IMR-90 (cell line): Measurements from ENCODE around the gene FMN1. TPM values are rescaled to one million over a fixed set of nuclear protein-coding genes. Genes with fewer than 3 reads are reported as not detected.
A peak's percentile ranks its signal among the peaks of the same experiment; 100 is the strongest.

Experiments
- ATAC-seq: fragments of 200-7000 bp; cut with Tn5 transposase; 2 replicates; pipeline ENCODE4 v1.9.1; 2020; ENCODE audit warnings: low read depth, mild to moderate bottlenecking, moderate library complexity
- BruUV-seq: library from RNA; stranded (reverse); fragments of 400-500 nt; replicated peaks from 2 replicates; lab custom pipeline; 2021; lab: Mats Ljungman, UMichigan
- CTCF ChIA-PET: fragments of 300-600 bp; formaldehyde crosslinking; extraction: SDS; loops from one replicate; lab custom pipeline; 2021; ENCODE audit warnings: antibody characterized with exemption; lab: Yijun Ruan, JAX
- POLR2A ChIA-PET: fragments of 300-600 bp; sonication (Branson Sonifier 250); formaldehyde crosslinking; loops from one replicate; lab custom pipeline; 2022; ENCODE audit warnings: antibody characterized with exemption; ENCODE audit not compliant: unreplicated experiment; lab: Charles Lee
- DNase-seq: peaks from one replicate; pipeline ENCODE4 v3.0.0; 2013
- H2AFZ ChIP-seq: replicated peaks from 2 replicates; pipeline ENCODE3; 2013; ENCODE audit warnings: low read length, mild to moderate bottlenecking; ENCODE audit not compliant: poor library complexity
- H2AK5ac ChIP-seq: 2 replicates; pipeline ENCODE4 v1.6.1; 2013; ENCODE audit warnings: low read depth, low read length, inconsistent platforms
- H2AK9ac ChIP-seq: replicated peaks from 2 replicates; pipeline ENCODE3; 2013; ENCODE audit warnings: mild to moderate bottlenecking, low read depth, low read length, moderate library complexity; ENCODE audit not compliant: poor library complexity
- H2BK120ac ChIP-seq: 2 replicates; pipeline ENCODE4 v1.6.1; 2013; ENCODE audit warnings: low read depth, low read length, inconsistent platforms
- H2BK15ac ChIP-seq: 3 replicates; pipeline ENCODE4 v1.6.1; 2013; ENCODE audit warnings: low read depth, low read length, inconsistent platforms
- H2BK20ac ChIP-seq: 2 replicates; pipeline ENCODE4 v1.6.1; 2013; ENCODE audit warnings: low read depth, mild to moderate bottlenecking, inconsistent platforms, low read length, moderate library complexity
- H2BK5ac ChIP-seq: 2 replicates; pipeline ENCODE4 v1.6.1; 2013; ENCODE audit warnings: mild to moderate bottlenecking, low read depth, low read length, inconsistent platforms; ENCODE audit not compliant: poor library complexity, severe bottlenecking
- H3K14ac ChIP-seq: replicated peaks from 2 replicates; pipeline ENCODE4 v1.6.1; 2013; ENCODE audit warnings: low read depth, low read length, inconsistent platforms
- H3K18ac ChIP-seq: 2 replicates; pipeline ENCODE4 v1.6.1; 2013; ENCODE audit warnings: low read depth, low read length, control low read depth
- H3K23ac ChIP-seq: 2 replicates; pipeline ENCODE4 v1.6.1; 2013; ENCODE audit warnings: low read depth, low read length, inconsistent platforms
- H3K27ac ChIP-seq: 2 replicates; pipeline ENCODE4 v1.5.1; 2013; ENCODE audit warnings: mild to moderate bottlenecking, control low read depth, low read length; ENCODE audit not compliant: insufficient read depth
- H3K27me3 ChIP-seq: 2 replicates; pipeline ENCODE4 v1.6.1; 2013; ENCODE audit warnings: low read length; ENCODE audit not compliant: control insufficient read depth, insufficient read depth
- H3K36me3 ChIP-seq: 2 replicates; pipeline ENCODE4 v1.6.1; 2013; ENCODE audit warnings: low read length, mixed read lengths; ENCODE audit not compliant: control insufficient read depth, insufficient read depth
- H3K4ac ChIP-seq: 2 replicates; pipeline ENCODE4 v1.6.1; 2013; ENCODE audit warnings: low read depth, low read length, inconsistent platforms
- H3K4me1 ChIP-seq: 2 replicates; pipeline ENCODE4 v1.6.1; 2013; ENCODE audit warnings: low read length, mixed read lengths; ENCODE audit not compliant: control insufficient read depth, insufficient read depth
- H3K4me2 ChIP-seq: 2 replicates; pipeline ENCODE4 v1.6.1; 2013; ENCODE audit warnings: low read depth, mild to moderate bottlenecking, control low read depth, low read length, moderate library complexity
- H3K4me3 ChIP-seq: 2 replicates; pipeline ENCODE4 v1.5.1; 2013; ENCODE audit warnings: low read depth, mild to moderate bottlenecking, control low read depth, low read length, moderate library complexity; ENCODE audit not compliant: insufficient read depth
- H3K56ac ChIP-seq: 2 replicates; pipeline ENCODE4 v1.6.1; 2013; ENCODE audit warnings: low read length, inconsistent platforms; ENCODE audit not compliant: insufficient read depth; ENCODE audit errors: extremely low read depth
- H3K79me1 ChIP-seq, 2 experiments: 2 replicates each; pipeline ENCODE4 v1.6.1; 2013; ENCODE audit warnings: low read length in 2 of 2, inconsistent platforms in 1 of 2, low read depth in 1 of 2
- H3K9ac ChIP-seq: 2 replicates; pipeline ENCODE4 v1.6.1; 2013; ENCODE audit warnings: low read depth, low read length, control low read depth
- H3K9me1 ChIP-seq: 2 replicates; pipeline ENCODE4 v1.6.1; 2013; ENCODE audit warnings: low read length, inconsistent platforms; ENCODE audit not compliant: insufficient read depth
- H3K9me3 ChIP-seq: 2 replicates; pipeline ENCODE4 v1.6.1; 2013; ENCODE audit warnings: low read length; ENCODE audit not compliant: control insufficient read depth, insufficient read depth
- H4K20me1 ChIP-seq: 2 replicates; pipeline ENCODE4 v1.6.1; 2013; ENCODE audit warnings: low read length, inconsistent platforms; ENCODE audit not compliant: insufficient read depth
- H4K5ac ChIP-seq: 2 replicates; pipeline ENCODE4 v1.6.1; 2013; ENCODE audit warnings: mild to moderate bottlenecking, low read depth, low read length, control low read depth
- H4K8ac ChIP-seq, 2 experiments: 2 replicates each; pipeline ENCODE4 v1.6.1; 2013; ENCODE audit warnings: low read depth in 2 of 2, low read length in 2 of 2, control low read depth in 1 of 2, inconsistent platforms in 1 of 2
- H4K91ac ChIP-seq: 2 replicates; pipeline ENCODE4 v1.6.1; 2013; ENCODE audit warnings: low read depth, low read length, inconsistent platforms; ENCODE audit not compliant: insufficient read depth
- BHLHE40 ChIP-seq: fragments of 150-350 bp; IDR thresholded peaks from 2 replicates; pipeline ENCODE4 v1.6.1; 2016; ENCODE audit warnings: mild to moderate bottlenecking, low read depth, low read length
- CEBPB ChIP-seq: IDR thresholded peaks from 2 replicates; pipeline ENCODE4 v1.6.1; 2012; ENCODE audit warnings: low read depth, low read length, improper control_type of control experiment
- CHD1 ChIP-seq: IDR thresholded peaks from 2 replicates; pipeline ENCODE4 v1.6.1; 2012; ENCODE audit warnings: low read depth, low read length, improper control_type of control experiment
- CTCF ChIP-seq: conservative IDR thresholded peaks from 2 replicates; pipeline ENCODE4 v1.5.1; 2012; ENCODE audit warnings: mild to moderate bottlenecking, low read depth, low read length, improper control_type of control experiment
- ELK1 ChIP-seq: fragments of 150-350 bp; IDR thresholded peaks from 2 replicates; pipeline ENCODE4 v1.6.1; 2016; ENCODE audit warnings: low read depth, mild to moderate bottlenecking, low read length, moderate library complexity, borderline replicate concordance
- FOS ChIP-seq: fragments of 150-350 bp; IDR thresholded peaks from 2 replicates; pipeline ENCODE4 v1.6.1; 2016; ENCODE audit warnings: low read depth, low read length
- MAFK ChIP-seq: IDR thresholded peaks from 2 replicates; pipeline ENCODE4 v1.6.1; 2012; ENCODE audit warnings: low read depth, low read length, improper control_type of control experiment
- MAZ ChIP-seq: IDR thresholded peaks from 2 replicates; pipeline ENCODE4 v1.6.1; 2012; ENCODE audit warnings: low read depth, mild to moderate bottlenecking, low read length, improper control_type of control experiment, moderate library complexity, borderline replicate concordance
- MXI1 ChIP-seq: IDR thresholded peaks from 2 replicates; pipeline ENCODE4 v1.6.1; 2012; ENCODE audit warnings: low read depth, mild to moderate bottlenecking, low read length, moderate library complexity, borderline replicate concordance
- NFE2L2 ChIP-seq: fragments of 150-350 bp; IDR thresholded peaks from 2 replicates; pipeline ENCODE4 v1.6.1; 2016; ENCODE audit warnings: low read depth, mild to moderate bottlenecking, low read length
- POLR2A ChIP-seq: IDR thresholded peaks from 2 replicates; pipeline ENCODE4 v1.6.1; 2012; ENCODE audit warnings: mild to moderate bottlenecking, low read depth, low read length
- RAD21 ChIP-seq: IDR thresholded peaks from 2 replicates; pipeline ENCODE4 v1.6.1; 2012; ENCODE audit warnings: low read length, improper control_type of control experiment
- RCOR1 ChIP-seq: IDR thresholded peaks from 2 replicates; pipeline ENCODE4 v1.6.1; 2012; ENCODE audit warnings: mild to moderate bottlenecking, low read length, improper control_type of control experiment; ENCODE audit not compliant: insufficient replicate concordance
- RFX5 ChIP-seq: IDR thresholded peaks from 2 replicates; pipeline ENCODE4 v1.8.0; 2012; ENCODE audit warnings: low read depth, mild to moderate bottlenecking, low read length, moderate library complexity
- SMC3 ChIP-seq: fragments of 150-350 bp; IDR thresholded peaks from 2 replicates; pipeline ENCODE4 v1.6.1; 2016; ENCODE audit warnings: low read depth, mild to moderate bottlenecking, antibody characterized with exemption, low read length, moderate library complexity
- USF2 ChIP-seq: fragments of 150-350 bp; IDR thresholded peaks from 2 replicates; pipeline ENCODE4 v1.6.1; 2017; ENCODE audit warnings: mild to moderate bottlenecking, antibody characterized with exemption, low read length, low read depth
- WGBS, 2 experiments: methylation state at CpG; one replicate each; pipeline versions ENCODE4 v1.1.5 to v1.1.7; 2013; ENCODE audit warnings: missing lambda C conversion rate in 2 of 2; ENCODE audit not compliant: insufficient read length in 1 of 2; ENCODE audit errors: extremely low coverage in 2 of 2; 5-methylcytosine and 5-hydroxymethylcytosine counted together
- dilution Hi-C: fragments of 300-500 bp; cut with HindIII; formaldehyde crosslinking; loops from one replicate; pipeline ENCODE4 v1.14.3; 2018; ENCODE audit warnings: low sequenced_read_pairs; ENCODE audit not compliant: unreplicated experiment
- in situ Hi-C: fragments of 300-500 bp; cut with MboI; formaldehyde crosslinking; loops from 3 replicates; pipeline ENCODE4 v1.14.3; 2019; ENCODE audit warnings: low sequenced_read_pairs, inconsistent platforms, mixed read lengths
- intact Hi-C: fragments of 100-400 bp; cut with micrococcal nuclease; formaldehyde crosslinking; loops from 2 replicates; pipeline ENCODE4 v1.10.0; 2022
- polyA plus RNA-seq, 3 experiments: library from polyadenylated mRNA; depleted of rRNA; stranded (reverse); fragments of >200 nt; gene quantifications; 2 replicates each; pipeline ENCODE4 v1.2.3, GENCODE V29; 2012; ENCODE audit warnings: low replicate concordance in 1 of 3
- total RNA-seq: library from RNA; depleted of rRNA; stranded (reverse); fragments of >200 nt; gene quantifications from 2 replicates; pipeline ENCODE4 v1.2.3, GENCODE V29; 2012

Gene FMN1
- total and polyA plus RNA-seq, 2 of the 4 experiments (the other 2 are of a cell fraction), result 7.3 to 17.6 TPM

GRCh38 chr15:32879980-32880379 lies 314.5 kb downstream of the FMN1 start:
- Histone ChIP-seq H2BK5ac (peak overlapping the region; percentile 100), H3K18ac (peak overlapping the region; percentile 76), H3K27ac (no peak overlapping the region), H3K4ac (peak overlapping the region; percentile 70; the same call in 1 of the 2 replicates), H3K36me3 (0 out of 2 replicates have a peak, but pooled peaks cover 5% of the 10 kb centered on the region), H3K23ac (no peak overlapping the region), H2AK9ac (no peak overlapping the region), H4K8ac (peak overlapping the region in 1 of 2 experiments; percentile 86; a peak in 3 of 4 replicates), H3K9me1 (peaks cover 23% of the 10 kb centered on the region), H3K4me1 (peaks cover 11% of the 10 kb centered on the region), H2BK120ac (peak overlapping the region; percentile 76; the same call in 1 of the 2 replicates), H3K27me3 (no peaks in the 10 kb centered on the region), H2AK5ac (peak overlapping the region; percentile 72; the same call in 1 of the 2 replicates), H3K14ac (0 out of 2 replicates have a peak overlapping the region, but pooled peaks have one; percentile 36), H4K91ac (peak overlapping the region; percentile 40), H2BK15ac (no peak overlapping the region), H3K9ac (no peak overlapping the region), H4K20me1 (no peaks in the 10 kb centered on the region), H3K4me2 (no peak overlapping the region), H2AFZ (no peak overlapping the region), H2BK20ac (0 out of 2 replicates have a peak overlapping the region, but pooled peaks have one; percentile 51), H3K9me3 (no peaks in the 10 kb centered on the region), H3K79me1 (peaks cover 19 to 61% of the 10 kb centered on the region in 2 experiments), H4K5ac (peak overlapping the region; percentile 59; the same call in 1 of the 2 replicates), H3K4me3 (no peak overlapping the region), H3K56ac (no peak overlapping the region)
- intact Hi-C loops, result no loop called here
- no peak for DNase-seq
- BruUV-seq, result no TSS peak
- dilution Hi-C loops, result no loop called here
- no peak for TF ChIP-seq MAFK
- no peak for TF ChIP-seq ELK1
- no peak for TF ChIP-seq BHLHE40
- no peak for TF ChIP-seq RAD21
- TF ChIP-seq SMC3, result no peak
- no peak for TF ChIP-seq MXI1
- TF ChIP-seq CEBPB, result no peak
- no peak for TF ChIP-seq CHD1
- no peak for TF ChIP-seq RCOR1
- no peak for TF ChIP-seq CTCF
- no peak for TF ChIP-seq NFE2L2
- TF ChIP-seq USF2, result no peak
- TF ChIP-seq MAZ, result no peak
- TF ChIP-seq POLR2A, result no peak
- TF ChIP-seq RFX5, result no peak
- no peak for TF ChIP-seq FOS
- POLR2A ChIA-PET, result no interaction called here
- in situ Hi-C loops, result no loop called here
- ATAC-seq, result no peak
- whole genome bisulfite sequencing, 2 experiments, result no CpG with 5 or more reads among the region's 6 CpGs
- CTCF ChIA-PET, result interaction anchor here (0.5 to 1.8 kb wide), 4 partner anchors 11 to 231 kb away, joined by 3 to 4 read pairs (median 4); no protein-coding TSS in a partner anchor
